Gastroesophageal sphincter (tissue), 3 donors: Measurements from ENCODE around the gene TMEM214.

Source experiments
- EP300 ChIP-seq: sonication (generic); formaldehyde crosslinking; IDR thresholded peaks from one replicate; pipeline ENCODE4 v1.6.1; 2017; ENCODE audit warnings: antibody characterized with exemption, mild to moderate bottlenecking
- POLR2AphosphoS5 ChIP-seq: sonication (generic); formaldehyde crosslinking; IDR thresholded peaks from one replicate; pipeline ENCODE4 v1.6.1; 2017; ENCODE audit warnings: antibody characterized with exemption
- TF ChIP-seq, protein P1 (sequence below), 4 experiments: fragments of 200-600 bp in 2 of 4; fragments of 450-650 bp in 2 of 4; sonication (generic) in 1 of 4; IDR thresholded peaks; one replicate each; pipeline ENCODE4 v1.5.1; 2017 to 2019; ENCODE audit warnings: antibody characterized with exemption in 4 of 4, mild to moderate bottlenecking in 2 of 4, moderate library complexity in 2 of 4

DNA sequence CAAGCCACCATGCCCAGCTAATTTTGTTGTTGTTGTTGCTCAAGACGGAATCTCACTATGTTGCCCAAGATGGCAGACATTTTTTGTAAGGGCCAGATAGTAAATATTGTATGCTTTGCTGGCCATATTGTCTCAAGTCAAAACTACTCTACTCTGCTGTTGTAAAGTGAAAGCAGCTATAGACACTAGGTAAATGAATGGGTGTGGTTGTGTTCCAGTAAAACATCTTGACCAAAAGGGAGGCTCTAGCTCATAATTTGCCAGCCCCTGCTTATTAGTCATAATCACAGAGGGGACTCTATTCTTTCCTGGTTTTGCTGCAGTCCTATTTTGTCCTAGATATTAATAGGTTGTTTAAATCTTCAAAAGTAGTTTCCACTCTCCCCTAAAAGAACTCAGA, 37.8 kb upstream of the TMEM214 start:
- TF ChIP-seq POLR2AphosphoS5, result no peak
- TF ChIP-seq, protein P1, sequence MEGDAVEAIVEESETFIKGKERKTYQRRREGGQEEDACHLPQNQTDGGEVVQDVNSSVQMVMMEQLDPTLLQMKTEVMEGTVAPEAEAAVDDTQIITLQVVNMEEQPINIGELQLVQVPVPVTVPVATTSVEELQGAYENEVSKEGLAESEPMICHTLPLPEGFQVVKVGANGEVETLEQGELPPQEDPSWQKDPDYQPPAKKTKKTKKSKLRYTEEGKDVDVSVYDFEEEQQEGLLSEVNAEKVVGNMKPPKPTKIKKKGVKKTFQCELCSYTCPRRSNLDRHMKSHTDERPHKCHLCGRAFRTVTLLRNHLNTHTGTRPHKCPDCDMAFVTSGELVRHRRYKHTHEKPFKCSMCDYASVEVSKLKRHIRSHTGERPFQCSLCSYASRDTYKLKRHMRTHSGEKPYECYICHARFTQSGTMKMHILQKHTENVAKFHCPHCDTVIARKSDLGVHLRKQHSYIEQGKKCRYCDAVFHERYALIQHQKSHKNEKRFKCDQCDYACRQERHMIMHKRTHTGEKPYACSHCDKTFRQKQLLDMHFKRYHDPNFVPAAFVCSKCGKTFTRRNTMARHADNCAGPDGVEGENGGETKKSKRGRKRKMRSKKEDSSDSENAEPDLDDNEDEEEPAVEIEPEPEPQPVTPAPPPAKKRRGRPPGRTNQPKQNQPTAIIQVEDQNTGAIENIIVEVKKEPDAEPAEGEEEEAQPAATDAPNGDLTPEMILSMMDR (IDR thresholded peaks at IDR 0.05), result no peak
- no peak for TF ChIP-seq EP300
